ENCODE data around the gene FGGY.

The FGGY gene

DNA sequence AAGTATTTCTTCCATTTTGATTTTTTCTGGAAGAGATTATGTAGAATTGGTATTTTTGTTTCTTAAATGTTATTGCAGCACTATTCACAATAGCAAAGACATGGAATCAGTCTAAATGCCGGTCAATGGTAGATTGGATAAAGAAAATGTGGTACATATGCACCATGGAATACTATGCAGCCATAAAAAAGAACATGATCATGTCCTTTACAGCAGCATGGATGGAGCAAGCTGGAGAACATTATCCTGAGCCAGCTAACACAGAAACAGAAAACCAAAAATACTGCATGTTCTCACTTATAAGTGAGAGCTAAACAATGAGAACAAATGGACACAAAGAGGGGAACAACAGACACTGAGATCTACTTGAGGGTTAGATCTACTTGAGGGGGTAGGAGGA, 5.4 kb downstream of the FGGY start:
- H3K27ac ChIP-seq (ENCODE audit: low read depth, low read length) = no peak overlapping the region
- no peak overlapping the region for H3K9ac ChIP-seq (ENCODE audit: low read length)
- no peaks in the 10 kb centered on the region for H3K27me3 ChIP-seq (ENCODE audit: control insufficient read depth in 1 of 2, insufficient read depth in 2 of 2, low read length in 2 of 2)
- H3K4me3 ChIP-seq (ENCODE audit: low read depth in 1 of 2, low read length in 2 of 2) = no peak overlapping the region
- no peaks in the 10 kb centered on the region for H3K4me1 ChIP-seq (ENCODE audit: insufficient read depth, low read length)
- no peaks in the 10 kb centered on the region for H3K36me3 ChIP-seq (ENCODE audit: insufficient read depth, low read length)
- no peaks in the 10 kb centered on the region for H3K9me3 ChIP-seq (ENCODE audit: low read length)

DNA sequence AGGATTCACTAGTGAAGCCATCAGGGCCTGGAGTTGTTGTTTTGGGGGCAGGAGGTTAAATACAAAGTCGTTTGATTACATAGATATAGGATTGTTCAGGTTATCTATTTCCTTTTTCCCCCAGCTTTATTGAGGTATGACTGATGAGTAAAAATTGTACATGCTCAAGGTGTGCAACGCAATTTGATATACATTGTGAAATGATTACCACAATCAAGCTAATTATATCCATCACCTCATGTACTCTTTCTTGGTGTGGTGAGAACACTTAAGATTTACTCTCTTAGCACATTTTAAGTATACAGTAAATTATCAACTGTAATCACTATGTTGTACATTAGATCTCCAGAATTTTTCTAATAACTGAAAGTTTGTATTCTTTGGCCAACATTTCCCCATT, 6.0 kb downstream of the FGGY start:
- H3K27me3 ChIP-seq (ENCODE audit: control insufficient read depth in 1 of 2, insufficient read depth in 2 of 2, low read length in 2 of 2) = no peaks in the 10 kb centered on the region
- H3K4me1 ChIP-seq (ENCODE audit: insufficient read depth, low read length) = no peaks in the 10 kb centered on the region
- no peak overlapping the region for H3K27ac ChIP-seq (ENCODE audit: low read depth, low read length)
- no peaks in the 10 kb centered on the region for H3K36me3 ChIP-seq (ENCODE audit: insufficient read depth, low read length)
- H3K4me3 ChIP-seq (ENCODE audit: low read depth in 1 of 2, low read length in 2 of 2) = no peak overlapping the region
- no peak overlapping the region for H3K9ac ChIP-seq (ENCODE audit: low read length)
- H3K9me3 ChIP-seq (ENCODE audit: low read length) = no peaks in the 10 kb centered on the region

DNA sequence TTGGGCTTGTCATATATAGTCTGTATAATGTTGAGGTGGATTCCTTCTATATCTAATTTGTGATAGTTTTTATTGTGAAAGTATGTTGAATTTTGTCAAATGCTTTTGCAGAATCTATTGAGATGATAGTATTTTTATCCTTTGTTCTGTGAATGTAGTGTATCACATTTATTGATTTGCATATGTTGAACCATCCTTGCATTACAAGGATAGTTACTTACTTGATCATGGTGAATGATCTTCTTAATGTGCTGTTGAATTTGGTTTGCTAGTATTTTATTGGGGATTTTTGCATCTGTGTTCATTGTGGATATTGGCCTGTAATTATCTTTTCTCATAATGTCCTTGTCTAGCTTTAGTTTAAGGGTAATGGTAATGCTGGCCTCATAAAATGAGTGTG, 8.3 kb downstream of the FGGY start:
- Histone ChIP-seq H3K36me3 (ENCODE audit: insufficient read depth, low read length) (no peaks in the 10 kb centered on the region), H3K9me3 (ENCODE audit: low read length) (no peaks in the 10 kb centered on the region), H3K9ac (ENCODE audit: low read length) (no peak overlapping the region), H3K27me3 (ENCODE audit: control insufficient read depth in 1 of 2, insufficient read depth in 2 of 2, low read length in 2 of 2) (no peaks in the 10 kb centered on the region), H3K27ac (ENCODE audit: low read depth, low read length) (no peak overlapping the region), H3K4me1 (ENCODE audit: insufficient read depth, low read length) (no peaks in the 10 kb centered on the region), H3K4me3 (ENCODE audit: low read depth in 1 of 2, low read length in 2 of 2) (no peak overlapping the region)

DNA sequence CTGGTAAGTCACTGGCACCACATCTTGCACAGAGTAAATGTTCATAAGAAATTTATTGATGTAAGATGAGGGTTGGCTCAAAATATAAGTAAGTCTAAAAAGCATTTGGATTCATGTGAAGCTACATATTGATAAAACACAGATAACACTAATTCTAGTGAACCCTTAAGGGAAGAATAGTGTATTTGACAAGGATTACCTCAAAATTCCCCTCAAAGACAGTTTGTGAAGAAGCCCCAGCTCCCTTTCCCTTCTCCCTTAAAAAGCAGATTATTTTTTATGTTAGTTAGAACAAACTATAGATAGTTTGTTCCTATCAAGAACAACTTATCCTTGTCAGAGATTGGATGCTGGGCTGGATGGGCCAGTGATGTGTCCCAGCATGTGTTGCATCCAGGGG, 10.7 kb downstream of the FGGY start:
- no peak overlapping the region for H3K4me3 ChIP-seq (ENCODE audit: low read depth in 1 of 2, low read length in 2 of 2)
- no peaks in the 10 kb centered on the region for H3K9me3 ChIP-seq (ENCODE audit: low read length)
- no peak overlapping the region for H3K9ac ChIP-seq (ENCODE audit: low read length)

DNA sequence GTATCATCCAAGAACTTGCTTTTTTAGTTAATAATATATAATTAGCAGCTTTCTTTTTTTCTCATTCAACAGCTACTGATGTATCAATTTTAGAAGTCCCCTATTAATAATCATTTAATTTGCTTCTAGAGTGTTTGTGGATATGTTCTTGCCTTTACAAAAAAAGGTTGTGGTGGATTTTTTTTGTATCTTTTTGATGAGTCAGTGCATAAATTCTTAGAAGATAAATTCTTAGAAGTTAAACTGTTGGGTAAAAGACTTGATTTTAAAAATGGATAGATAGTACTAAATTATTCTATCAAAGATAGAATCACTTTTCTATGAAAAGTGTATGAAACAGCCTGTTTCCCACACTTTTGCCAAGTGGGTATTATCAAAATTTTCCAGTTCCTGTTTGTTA, 11.9 kb downstream of the FGGY start:
- Histone ChIP-seq H3K27me3 (ENCODE audit: control insufficient read depth in 1 of 2, insufficient read depth in 2 of 2, low read length in 2 of 2) (no peaks in the 10 kb centered on the region), H3K9ac (ENCODE audit: low read length) (no peak overlapping the region), H3K27ac (ENCODE audit: low read depth, low read length) (no peak overlapping the region)

More for the DNA sequence above, 10.7 kb downstream of the FGGY start:
- Histone ChIP-seq H3K27ac (ENCODE audit: low read depth, low read length) (no peak overlapping the region), H3K36me3 (ENCODE audit: insufficient read depth, low read length) (no peaks in the 10 kb centered on the region), H3K27me3 (ENCODE audit: control insufficient read depth in 1 of 2, insufficient read depth in 2 of 2, low read length in 2 of 2) (no peaks in the 10 kb centered on the region), H3K4me1 (ENCODE audit: insufficient read depth, low read length) (no peaks in the 10 kb centered on the region)

DNA sequence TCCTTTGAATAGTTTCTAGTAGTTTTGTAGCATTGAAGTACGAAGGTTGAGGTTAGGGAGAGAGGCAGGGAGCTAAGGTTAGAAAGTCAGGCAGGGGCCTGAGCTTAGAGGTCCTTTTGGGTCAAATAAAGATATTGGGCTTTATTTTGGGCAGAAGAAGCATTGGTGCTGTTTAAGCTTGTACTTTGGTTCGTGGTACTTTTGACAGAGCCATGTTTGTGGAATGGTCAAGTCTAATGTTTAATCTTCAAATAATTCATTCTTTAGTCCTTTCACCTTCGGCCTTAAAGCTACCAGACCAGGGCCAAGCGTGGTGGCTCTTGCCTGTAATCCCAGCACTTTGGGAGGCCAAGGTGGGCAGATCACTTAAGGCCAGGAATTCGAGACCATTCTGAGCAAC, 12.5 kb downstream of the FGGY start:
- H3K36me3 ChIP-seq (ENCODE audit: insufficient read depth, low read length) = no peaks in the 10 kb centered on the region
- H3K9ac ChIP-seq (ENCODE audit: low read length) = no peak overlapping the region
- no peak overlapping the region for H3K27ac ChIP-seq (ENCODE audit: low read depth, low read length)
- no peaks in the 10 kb centered on the region for H3K27me3 ChIP-seq (ENCODE audit: control insufficient read depth in 1 of 2, insufficient read depth in 2 of 2, low read length in 2 of 2)
- no peaks in the 10 kb centered on the region for H3K4me1 ChIP-seq (ENCODE audit: insufficient read depth, low read length)
- no peaks in the 10 kb centered on the region for H3K9me3 ChIP-seq (ENCODE audit: low read length)
- no peak overlapping the region for H3K4me3 ChIP-seq (ENCODE audit: low read depth in 1 of 2, low read length in 2 of 2)

More for the DNA sequence above, 11.9 kb downstream of the FGGY start:
- Histone ChIP-seq H3K4me3 (ENCODE audit: low read depth in 1 of 2, low read length in 2 of 2) (no peak overlapping the region), H3K9me3 (ENCODE audit: low read length) (no peaks in the 10 kb centered on the region), H3K36me3 (ENCODE audit: insufficient read depth, low read length) (no peaks in the 10 kb centered on the region), H3K4me1 (ENCODE audit: insufficient read depth, low read length) (no peaks in the 10 kb centered on the region)

DNA sequence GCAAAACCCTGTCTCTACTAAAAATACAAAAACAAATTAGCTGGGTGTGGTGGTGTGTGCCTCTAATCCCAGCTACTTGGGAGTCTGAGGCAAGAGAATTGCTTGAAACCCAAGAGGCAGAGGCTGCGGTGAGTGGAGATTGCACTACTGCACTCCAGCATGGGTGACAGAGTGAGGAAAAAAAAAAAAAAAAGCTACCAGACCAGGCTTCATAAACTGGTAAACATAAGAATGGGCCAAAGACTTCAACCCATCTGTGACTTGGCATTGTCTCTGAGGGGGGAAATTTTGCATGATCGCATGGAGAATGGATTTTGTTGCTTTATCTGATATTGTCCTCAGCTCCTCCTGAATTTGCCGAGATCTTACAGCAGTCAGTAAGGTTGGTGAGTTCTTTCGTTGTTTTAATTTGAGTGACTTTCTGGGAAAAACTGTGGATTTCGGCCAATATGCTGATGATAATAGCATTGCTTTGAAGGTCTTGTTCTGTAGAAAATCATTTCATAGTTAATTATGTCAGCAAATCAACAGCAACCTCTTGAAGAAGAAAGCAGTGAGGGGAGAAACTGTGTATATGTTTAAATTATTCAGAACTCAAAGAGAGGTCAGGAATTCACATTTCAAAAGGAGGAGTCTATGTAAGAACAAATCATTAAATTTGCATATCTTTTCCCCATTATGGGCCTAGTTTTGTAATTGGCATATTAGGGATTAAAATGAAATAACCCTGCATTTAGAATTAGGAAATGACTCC, 13.1 kb downstream of the FGGY start:
- H3K4me3 ChIP-seq (ENCODE audit: low read depth in 1 of 2, low read length in 2 of 2) = no peak overlapping the region
- no peaks in the 10 kb centered on the region for H3K27me3 ChIP-seq (ENCODE audit: control insufficient read depth in 1 of 2, insufficient read depth in 2 of 2, low read length in 2 of 2)
- H3K27ac ChIP-seq (ENCODE audit: low read depth, low read length) = no peak overlapping the region
- no peaks in the 10 kb centered on the region for H3K4me1 ChIP-seq (ENCODE audit: insufficient read depth, low read length)
- no peak overlapping the region for H3K9ac ChIP-seq (ENCODE audit: low read length)
- H3K9me3 ChIP-seq (ENCODE audit: low read length) = no peaks in the 10 kb centered on the region
- H3K36me3 ChIP-seq (ENCODE audit: insufficient read depth, low read length) = no peaks in the 10 kb centered on the region

DNA sequence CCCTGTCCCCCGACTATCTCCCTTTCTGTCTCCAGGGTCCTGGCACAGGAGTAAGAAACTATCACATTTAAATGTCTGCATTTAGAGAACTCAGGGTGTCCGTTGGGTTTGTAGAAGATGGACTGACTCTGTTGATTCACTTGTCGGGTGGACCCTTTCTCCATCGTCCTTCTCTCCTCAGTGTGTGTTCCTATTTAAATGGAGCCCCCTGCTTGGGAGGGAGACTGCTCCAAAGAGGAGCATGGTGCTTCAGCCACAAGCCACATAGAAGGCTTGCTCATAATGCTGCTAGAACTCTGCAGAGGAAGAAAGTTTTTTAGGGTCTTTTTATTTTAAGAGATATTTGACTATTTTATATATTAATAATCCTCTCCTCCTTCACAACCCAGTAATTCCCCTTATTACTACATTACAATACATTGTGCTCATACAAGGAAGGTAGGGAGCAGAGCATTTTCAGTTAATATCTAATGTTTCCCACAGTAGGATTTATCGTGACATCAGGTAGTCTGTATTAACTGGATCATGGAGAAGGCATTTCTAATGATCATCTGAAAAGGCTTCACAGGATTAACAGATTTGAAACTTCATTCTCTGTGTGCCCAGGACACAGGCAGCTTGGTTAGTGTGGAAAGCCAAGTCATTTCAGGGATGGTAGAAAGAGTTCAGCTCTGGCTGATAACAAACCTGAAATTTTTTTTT, 13.8 kb downstream of the FGGY start:
- Histone ChIP-seq H3K9ac (ENCODE audit: low read length) (no peak overlapping the region), H3K4me1 (ENCODE audit: insufficient read depth, low read length) (no peaks in the 10 kb centered on the region), H3K27ac (ENCODE audit: low read depth, low read length) (no peak overlapping the region), H3K27me3 (ENCODE audit: control insufficient read depth in 1 of 2, insufficient read depth in 2 of 2, low read length in 2 of 2) (no peaks in the 10 kb centered on the region), H3K9me3 (ENCODE audit: low read length) (no peaks in the 10 kb centered on the region), H3K36me3 (ENCODE audit: insufficient read depth, low read length) (no peaks in the 10 kb centered on the region), H3K4me3 (ENCODE audit: low read depth in 1 of 2, low read length in 2 of 2) (no peak overlapping the region)

DNA sequence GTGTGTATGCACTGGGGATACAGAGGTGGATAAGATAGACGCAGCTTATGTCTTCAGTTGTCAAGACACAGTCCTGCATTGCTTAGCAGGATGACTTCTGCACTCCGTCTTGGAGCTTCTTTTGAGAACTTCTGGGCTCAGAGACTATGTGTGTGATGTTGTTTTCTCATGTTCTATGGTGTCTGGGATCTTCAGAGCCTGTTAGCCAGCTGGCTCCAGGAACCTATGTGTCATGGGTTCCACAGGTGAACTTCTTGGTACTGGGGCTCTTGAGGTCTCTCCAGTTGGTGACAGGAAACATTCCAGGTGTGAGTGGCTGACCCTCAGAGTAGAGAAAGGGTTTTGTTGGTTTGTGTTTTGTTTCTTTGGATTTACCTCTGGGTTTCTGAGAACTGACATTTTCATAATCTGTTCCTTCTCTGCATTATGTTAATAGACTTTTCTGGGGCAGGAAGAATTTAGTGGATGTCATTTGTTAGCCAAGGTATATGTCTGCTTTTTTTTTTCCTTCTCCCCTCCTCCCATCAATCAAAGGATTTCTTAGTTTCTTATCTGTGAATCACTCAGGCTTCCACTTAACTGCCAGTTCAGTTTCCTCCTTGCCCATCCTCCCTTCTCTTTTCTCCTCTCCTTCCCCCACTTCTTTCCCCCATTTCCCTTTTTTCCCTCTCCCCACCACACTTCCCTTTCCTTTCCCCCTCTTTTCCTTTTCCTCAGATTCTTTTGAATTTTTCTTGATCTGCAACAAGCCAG, 18.1 kb downstream of the FGGY start:
- no peak overlapping the region for H3K4me3 ChIP-seq (ENCODE audit: low read depth in 1 of 2, low read length in 2 of 2)
- no peak overlapping the region for H3K9ac ChIP-seq (ENCODE audit: low read length)
- H3K27me3 ChIP-seq (ENCODE audit: control insufficient read depth in 1 of 2, insufficient read depth in 2 of 2, low read length in 2 of 2) = no peaks in the 10 kb centered on the region
- no peaks in the 10 kb centered on the region for H3K9me3 ChIP-seq (ENCODE audit: low read length)
- no peak overlapping the region for H3K27ac ChIP-seq (ENCODE audit: low read depth, low read length)
- H3K36me3 ChIP-seq (ENCODE audit: insufficient read depth, low read length) = no peaks in the 10 kb centered on the region
- peaks cover 16% of the 10 kb centered on the region for H3K4me1 ChIP-seq (ENCODE audit: insufficient read depth, low read length)

DNA sequence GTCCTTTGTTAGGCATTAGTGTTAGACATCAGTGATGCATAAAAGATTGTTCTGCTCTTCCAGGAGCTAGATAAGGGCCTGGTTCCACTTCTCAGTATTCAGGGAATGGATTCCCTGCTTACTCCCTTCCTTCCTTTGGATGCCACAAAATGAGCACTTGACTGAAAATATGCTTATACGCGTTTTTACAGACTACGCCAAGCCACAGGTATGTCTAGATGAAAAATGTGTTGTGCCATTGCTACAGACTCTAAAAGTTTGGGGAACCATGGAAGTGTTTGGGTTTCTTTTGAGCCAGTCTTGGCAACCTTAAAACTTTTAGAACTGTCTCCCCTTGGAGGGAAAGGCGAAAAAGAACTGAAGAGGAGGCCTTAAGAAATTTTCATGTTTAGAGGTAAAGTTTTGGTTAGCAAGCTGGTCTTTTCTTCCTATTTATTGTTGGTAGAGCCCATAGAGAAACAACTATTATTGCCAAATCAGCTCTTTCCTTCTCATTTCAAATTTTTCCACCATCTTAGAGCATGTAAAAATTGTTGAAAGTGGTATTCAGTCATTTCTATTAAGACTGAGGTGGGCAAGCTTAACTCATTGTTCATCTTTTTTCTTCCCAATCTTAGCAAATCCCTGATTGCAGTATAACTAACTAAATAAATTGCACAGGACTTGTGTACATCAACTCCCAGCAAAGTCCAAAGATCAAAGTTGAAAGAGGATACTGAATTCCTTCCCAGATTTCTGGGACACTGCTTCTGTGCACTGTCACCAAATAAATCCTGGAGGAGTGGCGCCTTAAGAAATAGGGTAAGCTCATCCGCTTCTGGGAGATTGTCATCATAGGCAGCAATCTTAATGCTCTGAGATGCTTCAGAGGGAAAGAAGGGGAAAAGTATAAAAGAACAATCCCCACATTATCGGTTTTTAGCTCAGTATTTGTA, 18.9 kb downstream of the FGGY start:
- no peak overlapping the region for H3K27ac ChIP-seq (ENCODE audit: low read depth, low read length)
- no peak overlapping the region for H3K9ac ChIP-seq (ENCODE audit: low read length)
- H3K27me3 ChIP-seq (ENCODE audit: control insufficient read depth in 1 of 2, insufficient read depth in 2 of 2, low read length in 2 of 2) = no peaks in the 10 kb centered on the region
- H3K4me1 ChIP-seq (ENCODE audit: insufficient read depth, low read length) = peaks cover 16% of the 10 kb centered on the region
- H3K9me3 ChIP-seq (ENCODE audit: low read length) = no peaks in the 10 kb centered on the region
- no peak overlapping the region for H3K4me3 ChIP-seq (ENCODE audit: low read depth in 1 of 2, low read length in 2 of 2)
- no peaks in the 10 kb centered on the region for H3K36me3 ChIP-seq (ENCODE audit: insufficient read depth, low read length)

All from muscle layer of colon (tissue), 2 donors.